PC-9 (cell line): ENCODE measurements around the gene CST1.
"Not testable (repeated sequence)": the region's sequence is repeated elsewhere in the genome, so short reads cannot be mapped to it uniquely, and the experiment has no call there.

Source experiments
- EZH2 ChIP-seq: fragments of 200-600 bp; sonication (generic); IDR thresholded peaks from 2 replicates; pipeline ENCODE4 v1.8.0; 2017; ENCODE audit warnings: antibody characterized with exemption, low read depth
- TF ChIP-seq, protein P1 (sequence below): fragments of 200-600 bp; sonication (generic); conservative IDR thresholded peaks from 2 replicates; pipeline ENCODE4 v1.6.1; 2017; ENCODE audit warnings: mixed run types, antibody characterized with exemption, mild to moderate bottlenecking, moderate library complexity

DNA sequence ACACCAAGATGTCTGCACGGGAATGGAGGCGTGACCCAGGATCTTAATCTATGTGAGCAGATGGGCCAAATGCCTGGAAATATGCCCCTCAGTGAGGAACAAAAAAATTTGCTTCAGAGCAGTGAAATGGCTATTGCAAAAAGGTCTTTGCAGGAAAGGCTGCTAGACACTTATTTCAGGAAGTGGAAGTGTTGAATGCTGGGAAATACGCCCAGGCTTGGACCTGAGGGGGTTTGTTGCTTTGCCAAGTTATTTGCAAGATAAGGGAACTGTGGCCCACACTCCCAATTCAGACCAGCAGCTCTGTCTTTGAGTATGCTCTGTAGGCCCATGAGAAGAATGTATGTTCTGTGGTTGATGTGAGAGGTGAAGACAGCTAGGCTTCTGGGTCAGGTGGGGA, 15.3 kb downstream of the CST1 start:
- TF ChIP-seq, protein P1, sequence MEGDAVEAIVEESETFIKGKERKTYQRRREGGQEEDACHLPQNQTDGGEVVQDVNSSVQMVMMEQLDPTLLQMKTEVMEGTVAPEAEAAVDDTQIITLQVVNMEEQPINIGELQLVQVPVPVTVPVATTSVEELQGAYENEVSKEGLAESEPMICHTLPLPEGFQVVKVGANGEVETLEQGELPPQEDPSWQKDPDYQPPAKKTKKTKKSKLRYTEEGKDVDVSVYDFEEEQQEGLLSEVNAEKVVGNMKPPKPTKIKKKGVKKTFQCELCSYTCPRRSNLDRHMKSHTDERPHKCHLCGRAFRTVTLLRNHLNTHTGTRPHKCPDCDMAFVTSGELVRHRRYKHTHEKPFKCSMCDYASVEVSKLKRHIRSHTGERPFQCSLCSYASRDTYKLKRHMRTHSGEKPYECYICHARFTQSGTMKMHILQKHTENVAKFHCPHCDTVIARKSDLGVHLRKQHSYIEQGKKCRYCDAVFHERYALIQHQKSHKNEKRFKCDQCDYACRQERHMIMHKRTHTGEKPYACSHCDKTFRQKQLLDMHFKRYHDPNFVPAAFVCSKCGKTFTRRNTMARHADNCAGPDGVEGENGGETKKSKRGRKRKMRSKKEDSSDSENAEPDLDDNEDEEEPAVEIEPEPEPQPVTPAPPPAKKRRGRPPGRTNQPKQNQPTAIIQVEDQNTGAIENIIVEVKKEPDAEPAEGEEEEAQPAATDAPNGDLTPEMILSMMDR = not testable (repeated sequence)
- TF ChIP-seq EZH2 = not testable (repeated sequence)
